SK-N-SH treated with all-trans-retinoic acid at 6 μM for 48 hours (cell line): ENCODE results near the gene C8A.

Experiments used
- ATAC-seq: fragments of 200-7000 bp; cut with Tn5 transposase; 3 replicates; pipeline ENCODE4 v1.9.1; 2020; ENCODE audit warnings: mild to moderate bottlenecking, moderate library complexity
- ARNTL ChIP-seq: fragments of 450-650 bp; formaldehyde crosslinking; IDR thresholded peaks from 2 replicates; pipeline ENCODE4 v1.5.0; 2020; ENCODE audit warnings: low read depth, mild to moderate bottlenecking, moderate library complexity, borderline replicate concordance
- BACH2 ChIP-seq: fragments of 250-450 bp; sonication (Bioruptor Pico); IDR thresholded peaks from 2 replicates; pipeline ENCODE4 v1.9.0; 2021; ENCODE audit warnings: mild to moderate bottlenecking, borderline replicate concordance
- CSDC2 ChIP-seq: fragments of 250-450 bp; sonication (Bioruptor Pico); IDR thresholded peaks from 2 replicates; pipeline ENCODE4 v1.5.0; 2020; ENCODE audit warnings: mild to moderate bottlenecking, moderate library complexity
- CSRNP3 ChIP-seq: fragments of 250-450 bp; sonication (Bioruptor Pico); IDR thresholded peaks from 2 replicates; pipeline ENCODE4 v1.5.1; 2021; ENCODE audit warnings: mild to moderate bottlenecking, moderate library complexity
- ESRRG ChIP-seq: fragments of 250-450 bp; sonication (Bioruptor Pico); IDR thresholded peaks from 2 replicates; pipeline ENCODE4 v1.6.1; 2021; ENCODE audit warnings: mild to moderate bottlenecking
- GLIS3 ChIP-seq: fragments of 250-450 bp; sonication (Bioruptor Pico); IDR thresholded peaks from 2 replicates; pipeline ENCODE4 v1.5.0; 2020; ENCODE audit warnings: mild to moderate bottlenecking, moderate library complexity
- ISL1 ChIP-seq: fragments of 250-450 bp; sonication (Bioruptor Pico); IDR thresholded peaks from 2 replicates; pipeline ENCODE4 v2.1.2; 2022; ENCODE audit warnings: mild to moderate bottlenecking, moderate library complexity
- OSR1 ChIP-seq: fragments of 250-450 bp; sonication (Bioruptor Pico); IDR thresholded peaks from 2 replicates; pipeline ENCODE4 v1.8.0; 2022; ENCODE audit warnings: moderate library complexity, mild to moderate bottlenecking, inconsistent platforms
- PATZ1 ChIP-seq: fragments of 250-450 bp; sonication (Bioruptor Pico); IDR thresholded peaks from 2 replicates; pipeline ENCODE4 v1.8.0; 2020; ENCODE audit warnings: mild to moderate bottlenecking, moderate library complexity, borderline replicate concordance
- POU6F1 ChIP-seq: fragments of 250-450 bp; sonication (Bioruptor Pico); IDR thresholded peaks from 2 replicates; pipeline ENCODE4 v1.8.0; 2021; ENCODE audit warnings: low read depth, mild to moderate bottlenecking, moderate library complexity, borderline replicate concordance
- PPARA ChIP-seq: fragments of 250-450 bp; sonication (Bioruptor Pico); IDR thresholded peaks from 2 replicates; pipeline ENCODE4 v1.5.0; 2020; ENCODE audit warnings: mild to moderate bottlenecking, borderline replicate concordance
- RARB ChIP-seq: fragments of 250-450 bp; sonication (Bioruptor Pico); IDR thresholded peaks from 2 replicates; pipeline ENCODE4 v1.8.0; 2021; ENCODE audit warnings: mild to moderate bottlenecking, moderate library complexity
- TCF4 ChIP-seq: fragments of 250-450 bp; sonication (Bioruptor Pico); IDR thresholded peaks from 2 replicates; pipeline ENCODE4 v1.8.0; 2021; ENCODE audit warnings: mild to moderate bottlenecking, moderate library complexity, borderline replicate concordance
- TSHZ2 ChIP-seq: fragments of 250-450 bp; sonication (Bioruptor Pico); IDR thresholded peaks from 2 replicates; pipeline ENCODE4 v1.5.0; 2020; ENCODE audit warnings: mild to moderate bottlenecking, moderate library complexity
- ZC3H10 ChIP-seq: fragments of 250-450 bp; sonication (Bioruptor Pico); IDR thresholded peaks from 2 replicates; pipeline ENCODE4 v1.5.1; 2021; ENCODE audit warnings: mild to moderate bottlenecking, moderate library complexity
- ZFP3 ChIP-seq: fragments of 250-450 bp; sonication (Bioruptor Pico); IDR thresholded peaks from 2 replicates; pipeline ENCODE4 v1.5.0; 2020; ENCODE audit warnings: mild to moderate bottlenecking, moderate library complexity
- ZNF565 ChIP-seq: fragments of 450-650 bp; formaldehyde crosslinking; conservative IDR thresholded peaks from 2 replicates; pipeline ENCODE4 v1.5.0; 2020; ENCODE audit warnings: low read depth, mild to moderate bottlenecking, moderate library complexity
- ZNF70 ChIP-seq: fragments of 450-650 bp; formaldehyde crosslinking; IDR thresholded peaks from 2 replicates; pipeline ENCODE4 v1.5.0; 2020; ENCODE audit warnings: mild to moderate bottlenecking, moderate library complexity
- ZNF8 ChIP-seq: fragments of 450-650 bp; formaldehyde crosslinking; IDR thresholded peaks from 2 replicates; pipeline ENCODE4 v1.5.0; 2020; ENCODE audit warnings: mild to moderate bottlenecking, moderate library complexity

The C8A gene

GRCh38 chr1:56938646-56939045 lies 84.0 kb downstream of the C8A start:
- TF ChIP-seq GLIS3 (CRISPR knock-in tag) (no peak), TCF4 (no peak)
- ATAC-seq: no peak

- no peak for TF ChIP-seq POU6F1 (CRISPR knock-in tag)
- TF ChIP-seq ISL1 (CRISPR knock-in tag): no peak
- no peak for TF ChIP-seq RARB (CRISPR knock-in tag)
- no peak for TF ChIP-seq ZFP3 (CRISPR knock-in tag)
- no peak for TF ChIP-seq CSRNP3
- no peak for TF ChIP-seq BACH2 (CRISPR knock-in tag)
- no peak for TF ChIP-seq ZC3H10
- TF ChIP-seq ZNF565 (CRISPR knock-in tag): no peak
- no peak for TF ChIP-seq TCF4
- TF ChIP-seq ZNF8 (CRISPR knock-in tag): no peak
- TF ChIP-seq CSDC2 (CRISPR knock-in tag): no peak
- no peak for TF ChIP-seq TSHZ2 (CRISPR knock-in tag)
- TF ChIP-seq ZNF70 (CRISPR knock-in tag): no peak
- TF ChIP-seq OSR1 (CRISPR knock-in tag): no peak
- ATAC-seq: no peak
These were observed 84.6 kb downstream of the C8A start for GRCh38 chr1:56939209-56939608.

- TF ChIP-seq BACH2 (CRISPR knock-in tag) (no peak), GLIS3 (CRISPR knock-in tag) (no peak), PATZ1 (no peak), PPARA (CRISPR knock-in tag) (no peak), RARB (CRISPR knock-in tag) (no peak), CSDC2 (CRISPR knock-in tag) (no peak), CSRNP3 (no peak), ESRRG (CRISPR knock-in tag) (no peak), ZNF565 (CRISPR knock-in tag) (no peak), ISL1 (CRISPR knock-in tag) (no peak)
- ATAC-seq: no peak
These were observed 85.4 kb downstream of the C8A start for GRCh38 chr1:56940039-56940438.

- no peak for ATAC-seq
- TF ChIP-seq OSR1 (CRISPR knock-in tag) (no peak), ZNF565 (CRISPR knock-in tag) (no peak), ARNTL (CRISPR knock-in tag) (no peak), ISL1 (CRISPR knock-in tag) (no peak), TSHZ2 (CRISPR knock-in tag) (no peak), ZNF70 (CRISPR knock-in tag) (no peak), GLIS3 (CRISPR knock-in tag) (no peak), CSRNP3 (no peak), ZNF8 (CRISPR knock-in tag) (no peak)
These were observed 93.9 kb downstream of the C8A start for GRCh38 chr1:56948403-56949023.
